ENCODE measurements around the gene RABGAP1L.

The RABGAP1L gene

GRCh38 chr1:174451408-174451807, 292.1 kb downstream of the RABGAP1L start:
- DNase-seq (ENCODE audit: low read depth): no peak
- TF ChIP-seq, protein P1, sequence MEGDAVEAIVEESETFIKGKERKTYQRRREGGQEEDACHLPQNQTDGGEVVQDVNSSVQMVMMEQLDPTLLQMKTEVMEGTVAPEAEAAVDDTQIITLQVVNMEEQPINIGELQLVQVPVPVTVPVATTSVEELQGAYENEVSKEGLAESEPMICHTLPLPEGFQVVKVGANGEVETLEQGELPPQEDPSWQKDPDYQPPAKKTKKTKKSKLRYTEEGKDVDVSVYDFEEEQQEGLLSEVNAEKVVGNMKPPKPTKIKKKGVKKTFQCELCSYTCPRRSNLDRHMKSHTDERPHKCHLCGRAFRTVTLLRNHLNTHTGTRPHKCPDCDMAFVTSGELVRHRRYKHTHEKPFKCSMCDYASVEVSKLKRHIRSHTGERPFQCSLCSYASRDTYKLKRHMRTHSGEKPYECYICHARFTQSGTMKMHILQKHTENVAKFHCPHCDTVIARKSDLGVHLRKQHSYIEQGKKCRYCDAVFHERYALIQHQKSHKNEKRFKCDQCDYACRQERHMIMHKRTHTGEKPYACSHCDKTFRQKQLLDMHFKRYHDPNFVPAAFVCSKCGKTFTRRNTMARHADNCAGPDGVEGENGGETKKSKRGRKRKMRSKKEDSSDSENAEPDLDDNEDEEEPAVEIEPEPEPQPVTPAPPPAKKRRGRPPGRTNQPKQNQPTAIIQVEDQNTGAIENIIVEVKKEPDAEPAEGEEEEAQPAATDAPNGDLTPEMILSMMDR (IDR thresholded peaks at IDR 0.05; ENCODE audit: low read depth, low read length): no peak
- TF ChIP-seq MAX (IDR thresholded peaks at IDR 0.05; ENCODE audit: low read depth, low read length) (no peak), POLR2A (IDR thresholded peaks at IDR 0.05; ENCODE audit: extremely low read depth, insufficient read length) (no peak)

DNA sequence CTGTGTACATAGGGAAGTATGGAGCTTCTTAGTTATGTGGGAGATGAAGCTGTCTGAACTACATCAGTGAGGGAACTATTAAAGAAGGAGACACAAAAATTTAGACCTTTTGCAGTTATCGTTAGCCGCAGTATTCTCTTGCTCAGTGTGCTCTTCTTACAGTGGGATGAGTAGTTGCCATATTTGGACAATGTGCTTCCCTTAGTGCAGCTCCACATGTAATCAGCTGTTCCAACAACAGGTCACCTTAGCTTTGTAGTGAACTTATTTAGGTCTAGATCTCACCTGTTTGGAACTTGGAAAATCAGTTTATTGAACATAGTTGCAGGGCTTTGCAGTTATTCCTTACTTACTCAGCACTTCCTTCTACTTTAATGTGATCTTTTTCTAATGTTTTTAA, 306.5 kb downstream of the RABGAP1L start:
- TF ChIP-seq MAX (IDR thresholded peaks at IDR 0.05; ENCODE audit: low read depth, low read length) (no peak), POLR2A (IDR thresholded peaks at IDR 0.05; ENCODE audit: extremely low read depth, insufficient read length) (no peak), MYC (IDR thresholded peaks at IDR 0.05; ENCODE audit: low read depth, low read length) (no peak)
- TF ChIP-seq, protein P1 (IDR thresholded peaks at IDR 0.05; ENCODE audit: low read depth, low read length): no peak
- no peak for DNase-seq (ENCODE audit: low read depth)
- H3K4me3 ChIP-seq (ENCODE audit: low read depth, low read length): no peak overlapping the region

More at GRCh38 chr1:174451408-174451807, 292.1 kb downstream of the RABGAP1L start:
- H3K4me3 ChIP-seq (ENCODE audit: low read depth, low read length): no peak overlapping the region

- no peak for TF ChIP-seq MYC (IDR thresholded peaks at IDR 0.05; ENCODE audit: low read depth, low read length)
- TF ChIP-seq MAX (IDR thresholded peaks at IDR 0.05; ENCODE audit: low read depth, low read length): no peak
- TF ChIP-seq, protein P1 (IDR thresholded peaks at IDR 0.05; ENCODE audit: low read depth, low read length): no peak
- TF ChIP-seq POLR2A (IDR thresholded peaks at IDR 0.05; ENCODE audit: extremely low read depth, insufficient read length): no peak
- DNase-seq (ENCODE audit: low read depth): no peak
- no peak overlapping the region for H3K4me3 ChIP-seq (ENCODE audit: low read depth, low read length)
Measured at GRCh38 chr1:174466607-174467006, 307.3 kb downstream of the RABGAP1L start.

GRCh38 chr1:174469052-174469451, 309.7 kb downstream of the RABGAP1L start:
- TF ChIP-seq, protein P1 (IDR thresholded peaks at IDR 0.05; ENCODE audit: low read depth, low read length): no peak
- TF ChIP-seq MYC (IDR thresholded peaks at IDR 0.05; ENCODE audit: low read depth, low read length) (no peak), POLR2A (IDR thresholded peaks at IDR 0.05; ENCODE audit: extremely low read depth, insufficient read length) (no peak), MAX (IDR thresholded peaks at IDR 0.05; ENCODE audit: low read depth, low read length) (no peak)
- H3K4me3 ChIP-seq (ENCODE audit: low read depth, low read length): no peak overlapping the region
- no peak for DNase-seq (ENCODE audit: low read depth)

DNA sequence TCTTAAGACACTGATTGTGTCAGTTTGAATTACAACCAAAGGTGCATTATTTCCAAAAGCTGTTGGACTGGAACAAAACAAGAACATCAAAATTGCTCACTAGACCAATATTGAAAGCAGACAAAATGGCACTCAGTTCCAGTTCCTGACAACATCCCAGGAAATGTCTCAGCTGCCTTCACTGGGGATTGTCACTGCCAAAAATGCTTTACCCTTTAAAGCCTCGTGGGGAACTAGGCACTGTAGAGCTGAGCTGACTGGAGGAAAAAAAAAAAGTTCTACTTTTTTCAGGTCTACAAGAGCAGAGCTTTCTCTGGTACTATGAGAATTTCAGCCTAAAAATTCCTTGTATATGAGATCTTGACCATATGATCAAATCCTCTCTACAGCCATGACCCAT, 310.4 kb downstream of the RABGAP1L start:
- no peak overlapping the region for H3K4me3 ChIP-seq (ENCODE audit: low read depth, low read length)
- no peak for DNase-seq (ENCODE audit: low read depth)
- TF ChIP-seq, protein P1 (IDR thresholded peaks at IDR 0.05; ENCODE audit: low read depth, low read length): no peak
- TF ChIP-seq MAX (IDR thresholded peaks at IDR 0.05; ENCODE audit: low read depth, low read length) (no peak), POLR2A (IDR thresholded peaks at IDR 0.05; ENCODE audit: extremely low read depth, insufficient read length) (no peak), MYC (IDR thresholded peaks at IDR 0.05; ENCODE audit: low read depth, low read length) (no peak)

- TF ChIP-seq, protein P1 (IDR thresholded peaks at IDR 0.05; ENCODE audit: low read depth, low read length): no peak
- TF ChIP-seq POLR2A (IDR thresholded peaks at IDR 0.05; ENCODE audit: extremely low read depth, insufficient read length) (no peak), MYC (IDR thresholded peaks at IDR 0.05; ENCODE audit: low read depth, low read length) (no peak), MAX (IDR thresholded peaks at IDR 0.05; ENCODE audit: low read depth, low read length) (no peak)
- DNase-seq (ENCODE audit: low read depth): no peak
- H3K4me3 ChIP-seq (ENCODE audit: low read depth, low read length): no peak overlapping the region
Measured at GRCh38 chr1:174479281-174479680, 320.0 kb downstream of the RABGAP1L start.
